SKM-1 (cell line): ENCODE results near the gene PIK3C2G.
"Not testable (repeated sequence)": the region's sequence is repeated elsewhere in the genome, so short reads cannot be mapped to it uniquely, and the experiment has no call there.

Experiments
- DNase-seq: peaks from one replicate; lab custom pipeline; 2025; ENCODE audit not compliant: unreplicated experiment; lab: John Stamatoyannopoulos, UW

The PIK3C2G gene

GRCh38 chr12:18261273-18261672 lies at the start of gene PIK3C2G:
TSS of gene PIK3C2G (plus strand) at chr12:18261518. CDS start at chr12:18282082, 20,564 bp downstream.
- no peak for DNase-seq

- DNase-seq: no peak
These were observed 43.4 kb upstream of the PIK3C2G start for GRCh38 chr12:18217966-18218365.

DNA sequence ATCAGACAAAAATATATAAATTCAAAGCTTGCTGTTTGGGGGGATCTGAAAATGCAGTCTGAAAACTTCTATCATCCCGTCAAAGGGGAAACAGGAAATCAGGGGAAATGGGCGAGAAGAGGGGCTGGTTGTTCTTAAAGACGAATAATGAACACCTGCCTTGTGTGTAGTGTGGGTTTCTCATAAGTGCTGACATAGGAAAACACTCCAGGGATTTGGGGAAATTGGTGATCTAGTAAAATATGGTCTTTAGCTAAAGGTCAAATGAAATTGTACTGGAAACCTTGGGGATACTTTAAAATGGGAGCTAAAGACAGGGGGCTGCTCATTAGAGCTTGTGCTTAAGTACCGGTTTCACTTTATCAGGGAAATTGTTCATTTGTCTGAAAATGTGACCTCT lies 39.6 kb upstream of the PIK3C2G start:
- DNase-seq: no peak

- DNase-seq: no peak
These were observed 38.6 kb upstream of the PIK3C2G start for GRCh38 chr12:18222699-18223098.

DNA sequence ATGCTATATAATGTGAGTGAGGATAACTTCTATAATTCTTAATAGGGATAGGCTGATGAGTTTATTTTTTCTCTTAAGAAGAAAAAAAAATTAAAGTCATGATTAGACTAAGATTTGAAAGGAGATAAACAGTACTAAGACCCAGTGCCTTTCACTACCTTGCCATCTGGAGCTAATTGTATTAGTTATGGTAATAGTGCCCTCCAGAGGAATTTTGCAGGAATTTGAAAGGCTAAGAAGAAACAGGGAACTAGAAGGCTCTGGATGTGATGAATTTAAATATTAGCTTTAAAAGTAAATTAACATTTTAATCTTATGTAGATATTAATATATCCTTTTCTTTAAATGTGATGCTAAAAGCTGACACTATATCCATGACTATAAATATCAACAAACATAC lies 36.6 kb upstream of the PIK3C2G start:
- DNase-seq: no peak

- DNase-seq: no peak
These were observed 21.8 kb upstream of the PIK3C2G start for GRCh38 chr12:18239526-18239925.

DNA sequence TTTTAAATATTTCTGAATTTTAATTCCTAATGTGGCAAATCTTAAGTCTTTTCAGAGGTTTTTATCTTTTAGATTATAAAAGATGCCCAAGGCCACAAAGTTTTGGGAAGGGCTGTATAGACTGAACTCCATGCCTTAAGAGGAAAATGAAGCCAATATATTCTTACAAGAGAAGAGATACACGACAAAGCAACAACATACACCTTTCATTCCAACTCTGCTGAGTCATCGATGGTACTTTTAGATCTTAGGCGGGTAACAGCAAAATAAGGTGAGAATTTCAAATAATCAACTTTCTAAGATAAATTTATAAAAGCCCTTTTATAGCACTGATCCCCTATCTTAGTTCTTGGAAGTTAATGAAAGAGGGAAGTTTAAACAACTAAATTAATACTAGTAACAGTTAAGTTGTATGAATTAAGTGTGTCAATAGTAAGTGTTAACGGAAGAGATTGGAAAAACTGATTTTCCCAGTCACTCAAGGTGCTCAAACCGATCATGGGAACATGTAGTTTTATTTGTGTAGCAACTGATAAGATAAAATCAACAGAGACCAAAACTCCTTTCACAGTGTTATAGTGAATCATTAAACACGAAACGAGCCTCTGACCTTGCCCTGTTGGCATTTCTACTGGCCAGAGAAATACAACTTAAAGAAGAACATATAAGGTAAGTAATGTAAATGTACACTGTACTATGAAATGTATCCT lies 18.8 kb upstream of the PIK3C2G start:
- DNase-seq: no peak

DNA sequence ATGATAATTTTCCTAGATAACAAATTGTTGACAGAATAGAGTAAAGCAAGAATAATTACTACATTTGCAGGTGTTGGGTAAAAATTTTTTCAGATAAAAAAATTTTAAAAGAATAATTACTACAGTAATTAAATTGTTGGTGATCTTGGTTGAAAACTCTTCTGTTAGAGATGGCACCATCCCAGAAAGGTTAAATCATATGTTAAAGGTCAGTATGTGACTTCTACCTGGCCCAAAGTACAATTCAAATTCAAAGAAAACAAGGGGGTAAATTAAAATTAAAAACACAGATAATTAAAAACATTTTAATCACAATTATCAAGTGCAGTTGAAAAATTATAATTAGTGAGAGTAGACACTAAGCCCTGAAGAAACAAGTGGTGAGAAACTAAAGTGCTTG lies 18.1 kb upstream of the PIK3C2G start:
- no peak for DNase-seq

DNA sequence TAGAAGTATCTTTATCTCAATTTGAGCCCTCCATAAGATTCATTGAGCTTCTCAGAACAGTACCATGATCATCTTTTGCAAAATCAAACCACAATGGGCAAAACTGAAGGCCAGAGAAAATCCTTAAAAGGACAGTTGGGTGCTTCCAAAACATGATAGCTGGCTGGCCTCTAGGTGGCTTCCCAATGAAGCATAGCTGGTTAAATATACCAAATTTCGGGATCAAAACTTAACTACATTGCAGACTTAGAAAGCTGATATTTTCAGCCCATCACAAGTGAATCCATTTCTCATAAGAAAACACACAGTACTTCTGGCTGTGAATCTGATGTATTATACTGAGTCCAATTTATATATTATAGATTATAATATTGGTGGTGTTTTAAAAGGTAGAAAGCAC lies 15.3 kb upstream of the PIK3C2G start:
- DNase-seq: no peak

GRCh38 chr12:18250313-18250916 lies 10.9 kb upstream of the PIK3C2G start:
- peak; percentile 0 for DNase-seq

- no peak for DNase-seq
These were observed 7.2 kb upstream of the PIK3C2G start for GRCh38 chr12:18254081-18254480.

DNA sequence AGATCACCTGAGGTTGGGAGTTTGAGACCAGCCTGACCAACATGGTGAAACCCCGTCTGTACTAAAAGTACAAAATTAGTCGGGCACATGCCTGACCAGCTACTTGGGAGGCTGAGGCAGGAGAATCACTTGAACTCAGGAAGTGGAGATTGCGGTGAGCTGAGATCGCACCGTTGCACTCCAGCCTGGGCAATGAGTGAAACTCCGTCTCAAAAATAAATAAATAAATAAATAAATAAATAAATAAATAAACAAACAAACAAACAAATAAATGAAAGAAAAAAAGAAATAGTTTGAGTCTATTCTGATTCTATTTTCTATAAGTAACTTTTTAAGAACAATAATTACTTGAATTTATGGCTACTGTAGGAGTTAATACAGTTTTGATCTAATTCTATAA lies 6.3 kb upstream of the PIK3C2G start:
- DNase-seq: not testable (repeated sequence)

DNA sequence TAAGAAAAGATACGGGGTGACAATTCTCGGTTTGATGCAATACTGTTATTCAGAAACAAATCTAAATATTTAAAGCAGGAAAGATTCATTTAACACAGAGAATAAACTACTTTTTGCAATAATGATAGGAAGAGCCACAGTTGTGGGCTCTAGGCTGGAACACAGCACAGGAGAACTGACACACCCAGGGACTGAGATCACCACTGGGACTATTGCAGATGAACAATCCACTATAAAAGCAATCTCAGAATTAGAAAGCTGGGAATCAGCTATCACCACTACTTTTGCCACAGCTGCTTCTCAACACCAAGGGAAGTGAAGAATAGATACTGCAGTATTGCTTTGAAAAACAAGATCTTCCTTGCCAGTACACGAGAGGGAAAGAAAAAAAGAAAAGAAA lies 4.1 kb upstream of the PIK3C2G start:
- DNase-seq: no peak

GRCh38 chr12:18258929-18259328 lies 2.4 kb upstream of the PIK3C2G start:
- DNase-seq: no peak

DNA sequence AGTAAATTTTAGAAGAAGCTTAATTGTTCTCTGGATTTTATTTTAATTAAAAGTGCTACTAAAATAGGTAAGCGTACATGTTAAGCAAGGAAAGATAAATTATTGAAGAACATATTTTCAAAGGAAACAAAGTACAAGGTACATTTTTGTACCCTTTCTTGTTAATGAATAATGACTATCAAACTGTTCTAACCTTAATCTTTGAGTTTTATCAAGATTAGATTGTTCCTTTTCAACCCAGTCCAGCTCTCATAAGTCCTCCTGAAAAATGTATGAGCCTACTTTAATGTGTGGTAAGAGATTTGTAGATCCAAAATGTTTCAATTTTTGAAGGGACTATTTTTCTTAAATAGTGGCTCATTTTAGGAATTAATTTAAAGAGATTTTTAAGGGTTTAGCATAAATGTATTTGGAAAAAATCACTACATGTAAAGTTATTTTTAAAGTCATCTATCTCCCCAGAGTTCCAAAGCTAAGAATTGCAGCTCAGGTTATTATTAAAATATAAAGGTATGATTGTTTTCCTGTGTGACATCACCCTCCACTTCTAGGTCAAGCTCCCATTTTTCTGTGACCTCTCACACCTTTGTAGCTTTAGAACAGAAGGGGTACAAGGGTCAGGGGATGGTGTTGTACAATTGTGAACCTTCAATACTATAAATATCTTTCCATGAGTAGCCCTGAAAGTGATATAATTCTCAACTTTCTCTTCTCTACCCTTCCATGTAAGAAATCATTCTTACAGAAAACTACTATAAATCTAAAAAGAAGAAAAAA lies 1.2 kb upstream of the PIK3C2G start:
- no peak for DNase-seq

DNA sequence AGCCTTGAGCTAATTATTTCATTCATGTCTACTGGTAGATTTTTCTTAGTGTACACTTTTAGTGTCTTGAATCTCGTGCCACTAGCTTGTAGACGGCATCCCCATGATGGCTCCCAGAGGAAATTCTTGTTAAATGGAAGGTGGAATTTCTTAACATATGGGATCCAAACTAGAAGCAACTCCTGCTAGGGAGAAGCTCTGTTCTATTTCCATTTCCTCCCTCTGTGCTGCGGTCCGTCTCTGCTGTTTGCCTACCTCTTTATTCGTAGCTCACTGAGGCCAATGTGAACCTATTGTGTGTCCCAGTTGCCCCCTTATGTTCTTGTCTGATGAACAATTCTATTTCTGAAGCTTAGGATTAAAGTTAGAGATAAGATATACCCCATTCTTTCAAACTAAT lies 588 bp downstream of the PIK3C2G start:
- no peak for DNase-seq

- no peak for DNase-seq
These were observed 1.2 kb downstream of the PIK3C2G start for GRCh38 chr12:18262514-18262913.

DNA sequence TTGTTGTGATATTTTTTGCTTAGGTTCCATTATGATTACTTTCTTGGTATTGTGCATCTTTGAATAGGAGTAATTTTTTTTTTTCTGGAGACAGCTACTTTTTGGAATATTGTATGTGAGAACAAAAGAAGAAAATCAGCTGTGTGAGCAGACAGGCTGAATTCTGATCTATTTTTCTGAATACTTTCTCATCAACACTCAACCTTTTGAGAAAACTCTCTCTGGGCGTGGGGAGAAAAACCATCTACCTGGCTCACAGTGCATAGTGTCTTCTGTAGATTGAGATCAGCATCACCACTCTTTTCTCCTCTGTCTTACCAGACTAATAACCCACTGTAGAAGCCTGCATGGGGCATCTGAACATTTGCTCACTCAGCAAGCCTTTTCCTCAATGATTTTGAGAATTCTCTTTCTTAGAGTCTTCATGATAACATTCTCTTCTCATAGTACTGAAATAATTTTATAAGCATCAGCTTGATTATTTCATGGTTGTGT lies 3.3 kb downstream of the PIK3C2G start:
- DNase-seq: no peak

GRCh38 chr12:18267427-18268099 lies 6.2 kb downstream of the PIK3C2G start:
- no peak for DNase-seq

DNA sequence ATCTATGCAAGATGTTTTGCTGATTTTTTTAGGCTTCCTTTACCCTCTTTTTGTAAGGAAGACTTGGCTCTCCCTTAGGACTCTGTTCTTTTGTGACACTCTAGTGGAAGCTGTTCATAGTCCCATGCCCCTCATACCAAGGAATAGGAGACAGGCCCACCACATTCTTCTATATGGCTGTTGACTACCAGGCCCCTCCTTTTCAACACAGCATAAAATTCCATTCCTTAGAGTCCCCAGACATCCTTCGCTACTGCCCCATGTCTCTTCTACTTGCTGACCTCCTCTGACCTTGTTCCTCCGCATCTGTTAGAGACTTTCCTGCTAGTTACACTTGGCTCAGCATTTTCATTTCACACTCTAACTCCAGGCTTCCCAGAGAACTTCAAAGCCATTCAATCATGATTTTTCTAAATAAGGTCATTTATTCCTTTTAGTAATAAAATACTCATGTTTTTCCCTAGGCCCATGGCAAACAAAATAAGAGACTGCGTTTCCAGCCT lies 9.7 kb downstream of the PIK3C2G start:
- DNase-seq: no peak

- DNase-seq: no peak
These were observed 14.7 kb downstream of the PIK3C2G start for GRCh38 chr12:18275981-18276380.
